GM12874 (cell line): ENCODE results near the gene ADGRF5.

Experiments used
- TF ChIP-seq, protein P1 (sequence below): IDR thresholded peaks from 2 replicates; pipeline ENCODE4 v1.5.1; 2011; ENCODE audit warnings: low read depth, mild to moderate bottlenecking, control low read depth, low read length, moderate library complexity; ENCODE audit not compliant: insufficient read depth

The ADGRF5 gene

DNA sequence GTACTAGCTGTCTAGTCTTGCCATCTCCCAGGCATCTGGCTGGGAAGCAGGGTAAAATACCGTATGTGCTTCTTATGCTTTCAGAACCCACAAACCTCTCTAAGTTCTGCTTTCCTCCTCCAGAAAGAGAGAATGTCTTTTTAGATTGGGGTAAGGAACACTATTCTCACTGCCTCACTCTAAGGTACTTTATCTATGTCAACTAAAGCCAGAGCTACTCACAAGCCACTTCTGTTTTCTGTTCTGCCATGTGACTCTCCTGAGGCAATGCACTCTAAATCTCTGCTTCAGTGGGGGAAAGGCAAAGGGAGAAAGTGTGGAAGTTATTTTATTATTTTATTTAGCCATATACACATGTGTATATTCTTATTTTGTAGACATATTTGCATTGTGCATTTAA is 112.9 kb downstream of the ADGRF5 start:
- TF ChIP-seq, protein P1, sequence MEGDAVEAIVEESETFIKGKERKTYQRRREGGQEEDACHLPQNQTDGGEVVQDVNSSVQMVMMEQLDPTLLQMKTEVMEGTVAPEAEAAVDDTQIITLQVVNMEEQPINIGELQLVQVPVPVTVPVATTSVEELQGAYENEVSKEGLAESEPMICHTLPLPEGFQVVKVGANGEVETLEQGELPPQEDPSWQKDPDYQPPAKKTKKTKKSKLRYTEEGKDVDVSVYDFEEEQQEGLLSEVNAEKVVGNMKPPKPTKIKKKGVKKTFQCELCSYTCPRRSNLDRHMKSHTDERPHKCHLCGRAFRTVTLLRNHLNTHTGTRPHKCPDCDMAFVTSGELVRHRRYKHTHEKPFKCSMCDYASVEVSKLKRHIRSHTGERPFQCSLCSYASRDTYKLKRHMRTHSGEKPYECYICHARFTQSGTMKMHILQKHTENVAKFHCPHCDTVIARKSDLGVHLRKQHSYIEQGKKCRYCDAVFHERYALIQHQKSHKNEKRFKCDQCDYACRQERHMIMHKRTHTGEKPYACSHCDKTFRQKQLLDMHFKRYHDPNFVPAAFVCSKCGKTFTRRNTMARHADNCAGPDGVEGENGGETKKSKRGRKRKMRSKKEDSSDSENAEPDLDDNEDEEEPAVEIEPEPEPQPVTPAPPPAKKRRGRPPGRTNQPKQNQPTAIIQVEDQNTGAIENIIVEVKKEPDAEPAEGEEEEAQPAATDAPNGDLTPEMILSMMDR, result no peak
